ENCODE data around the gene LMAN1L. TPM values are rescaled to one million over a fixed set of nuclear protein-coding genes. Genes with fewer than 3 reads are reported as not detected.

Gene LMAN1L
- total RNA-seq, 1 donor from 2014 or later = not detected

- Mint-ChIP-seq H3K36me3 (ENCODE audit: unreplicated experiment) (peaks cover 3% of the 10 kb centered on the region), H3K27ac (ENCODE audit: unreplicated experiment) (peak overlapping the region; percentile 57), H3K27me3 (ENCODE audit: unreplicated experiment) (no peaks in the 10 kb centered on the region), H3K4me1 (ENCODE audit: unreplicated experiment) (peaks cover 46% of the 10 kb centered on the region), H3K9me3 (ENCODE audit: unreplicated experiment) (no peaks in the 10 kb centered on the region), H3K4me3 (ENCODE audit: unreplicated experiment) (no peak overlapping the region)
- peak; percentile 27 for TF ChIP-seq CTCF (IDR thresholded peaks at IDR 0.05)
- no peak for DNase-seq (ENCODE audit: extremely low spot score, unreplicated experiment)
Observed at GRCh38 chr15:74793135-74794028, 19.3 kb upstream of the LMAN1L start.

- no peaks in the 10 kb centered on the region for H3K27me3 Mint-ChIP-seq (ENCODE audit: unreplicated experiment)
- no peak for DNase-seq (ENCODE audit: extremely low spot score, unreplicated experiment)
- peaks cover 3% of the 10 kb centered on the region for H3K36me3 Mint-ChIP-seq (ENCODE audit: unreplicated experiment)
- H3K4me3 Mint-ChIP-seq (ENCODE audit: unreplicated experiment) = no peak overlapping the region
- H3K4me1 Mint-ChIP-seq (ENCODE audit: unreplicated experiment) = peaks cover 39% of the 10 kb centered on the region
- TF ChIP-seq CTCF (IDR thresholded peaks at IDR 0.05) = no peak
- no peaks in the 10 kb centered on the region for H3K9me3 Mint-ChIP-seq (ENCODE audit: unreplicated experiment)
- H3K27ac Mint-ChIP-seq (ENCODE audit: unreplicated experiment) = no peak overlapping the region
Observed at GRCh38 chr15:74794248-74794969, 18.2 kb upstream of the LMAN1L start.

DNA sequence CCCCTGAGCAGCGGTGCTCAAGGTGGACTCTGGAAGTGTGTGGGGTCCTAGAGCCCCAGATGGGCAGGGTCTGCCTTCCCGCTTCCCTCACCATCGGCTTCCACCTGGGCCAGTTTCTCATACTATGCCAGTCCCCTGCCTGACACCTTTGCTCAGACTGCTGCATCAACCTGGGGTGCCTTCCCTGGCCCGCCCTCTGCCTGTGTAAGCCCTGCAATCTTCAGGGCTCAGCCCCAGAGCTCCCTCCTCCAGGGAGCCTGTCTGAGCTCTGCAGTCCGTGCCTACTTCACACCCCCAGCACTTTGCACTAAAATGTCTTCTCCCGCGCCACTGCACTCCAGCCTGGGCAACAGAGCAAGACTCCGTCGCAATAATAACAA, 17.7 kb upstream of the LMAN1L start:
- H3K36me3 Mint-ChIP-seq (ENCODE audit: unreplicated experiment) = peaks cover 3% of the 10 kb centered on the region
- no peak for TF ChIP-seq CTCF (IDR thresholded peaks at IDR 0.05)
- H3K27me3 Mint-ChIP-seq (ENCODE audit: unreplicated experiment) = no peaks in the 10 kb centered on the region
- H3K4me3 Mint-ChIP-seq (ENCODE audit: unreplicated experiment) = no peak overlapping the region
- no peak for DNase-seq (ENCODE audit: extremely low spot score, unreplicated experiment)
- H3K27ac Mint-ChIP-seq (ENCODE audit: unreplicated experiment) = peak overlapping the region; percentile 18
- H3K4me1 Mint-ChIP-seq (ENCODE audit: unreplicated experiment) = peaks cover 33% of the 10 kb centered on the region
- H3K9me3 Mint-ChIP-seq (ENCODE audit: unreplicated experiment) = no peaks in the 10 kb centered on the region

GRCh38 chr15:74795966-74796625, 16.5 kb upstream of the LMAN1L start:
- peak overlapping the region; percentile 17 for H3K27ac Mint-ChIP-seq (ENCODE audit: unreplicated experiment)
- peaks cover 3% of the 10 kb centered on the region for H3K36me3 Mint-ChIP-seq (ENCODE audit: unreplicated experiment)
- no peaks in the 10 kb centered on the region for H3K27me3 Mint-ChIP-seq (ENCODE audit: unreplicated experiment)
- H3K4me1 Mint-ChIP-seq (ENCODE audit: unreplicated experiment) = peaks cover 22% of the 10 kb centered on the region
- H3K9me3 Mint-ChIP-seq (ENCODE audit: unreplicated experiment) = no peaks in the 10 kb centered on the region
- no peak for TF ChIP-seq CTCF (IDR thresholded peaks at IDR 0.05)
- DNase-seq (ENCODE audit: extremely low spot score, unreplicated experiment) = no peak
- H3K4me3 Mint-ChIP-seq (ENCODE audit: unreplicated experiment) = no peak overlapping the region
